GM20431 (cell line): ENCODE measurements around the gene CCDC15.

ENCODE experiments used
- in situ Hi-C: fragments of 300-500 bp; cut with MseI, MboI; formaldehyde crosslinking; loops from one replicate; pipeline ENCODE4 v1.15.0; 2020; ENCODE audit warnings: low sequenced_read_pairs; ENCODE audit not compliant: unreplicated experiment

The CCDC15 gene, protein sequence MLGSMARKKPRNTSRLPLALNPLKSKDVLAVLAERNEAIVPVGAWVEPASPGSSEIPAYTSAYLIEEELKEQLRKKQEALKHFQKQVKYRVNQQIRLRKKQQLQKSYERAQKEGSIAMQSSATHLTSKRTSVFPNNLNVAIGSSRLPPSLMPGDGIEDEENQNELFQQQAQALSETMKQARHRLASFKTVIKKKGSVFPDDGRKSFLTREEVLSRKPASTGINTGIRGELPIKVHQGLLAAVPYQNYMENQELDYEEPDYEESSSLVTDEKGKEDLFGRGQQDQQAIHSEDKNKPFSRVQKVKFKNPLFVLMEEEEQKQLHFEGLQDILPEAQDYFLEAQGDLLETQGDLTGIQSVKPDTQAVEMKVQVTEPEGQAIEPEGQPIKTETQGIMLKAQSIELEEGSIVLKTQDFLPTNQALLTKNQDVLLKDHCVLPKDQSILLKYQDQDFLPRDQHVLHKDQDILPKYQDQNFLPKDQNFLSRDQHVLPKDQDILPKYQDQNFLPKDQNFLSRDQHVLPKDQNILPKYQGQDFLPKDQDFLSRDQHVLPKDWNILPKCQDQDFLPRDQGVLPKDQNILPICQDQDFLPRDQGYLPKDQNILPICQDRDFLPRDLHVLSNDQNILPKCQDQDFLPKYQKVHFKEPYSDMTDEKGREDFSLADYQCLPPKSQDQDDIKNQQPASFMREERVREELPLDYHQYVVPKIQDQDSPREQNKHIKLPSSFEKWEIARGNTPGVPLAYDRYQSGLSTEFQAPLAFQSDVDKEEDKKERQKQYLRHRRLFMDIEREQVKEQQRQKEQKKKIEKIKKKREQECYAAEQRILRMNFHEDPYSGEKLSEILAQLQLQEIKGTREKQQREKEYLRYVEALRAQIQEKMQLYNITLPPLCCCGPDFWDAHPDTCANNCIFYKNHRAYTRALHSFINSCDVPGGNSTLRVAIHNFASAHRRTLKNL

DNA sequence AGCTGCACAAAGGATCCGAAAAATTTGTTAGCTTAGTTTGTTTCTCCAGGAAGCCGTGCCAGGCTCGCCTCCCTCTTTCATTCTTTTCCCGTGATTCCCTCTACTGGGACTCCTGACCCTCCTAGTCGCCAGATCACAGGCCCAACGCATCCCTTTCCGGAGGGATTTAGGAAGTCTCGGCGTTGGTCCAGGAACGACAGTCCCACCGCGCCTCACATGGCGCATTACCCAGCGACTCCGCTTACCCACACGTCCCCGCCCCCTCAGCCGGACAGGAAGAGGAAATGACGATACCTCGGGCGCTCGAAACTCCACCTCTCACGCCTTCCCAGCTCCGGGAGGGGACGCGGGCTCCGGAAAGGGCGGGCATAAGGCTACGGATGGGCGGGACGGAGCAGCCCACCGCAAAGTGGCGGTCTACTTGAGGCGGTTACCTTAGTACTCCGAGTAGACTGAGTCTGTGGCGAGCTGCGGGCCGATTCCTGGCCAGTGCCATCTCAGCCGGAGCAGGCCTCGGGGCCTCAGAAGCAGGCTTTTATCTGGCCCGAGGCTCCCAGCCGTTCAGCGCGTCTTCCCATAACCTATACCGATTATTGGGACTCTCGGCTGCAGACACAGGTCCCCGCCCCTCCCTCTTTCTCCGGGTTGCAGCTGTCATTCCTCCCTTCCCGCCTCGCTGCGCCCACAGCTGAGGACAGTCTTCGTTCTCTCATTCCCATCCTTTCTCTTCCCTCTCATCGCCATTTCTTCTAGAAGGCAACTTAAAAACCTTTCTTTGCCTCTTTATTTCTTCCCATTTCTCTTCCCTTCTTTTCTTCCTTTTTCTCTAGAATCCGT is at the start of gene CCDC15:
TSS of gene CCDC15 (plus strand) at position 450 of the 837 bp plus-strand sequence. CDS start 531 bp downstream, outside the sequence.
- in situ Hi-C loops: loop anchor here (10.0 to 25.0 kb wide), 2 partner anchors 191 to 383 kb away; no protein-coding TSS in a partner anchor

DNA sequence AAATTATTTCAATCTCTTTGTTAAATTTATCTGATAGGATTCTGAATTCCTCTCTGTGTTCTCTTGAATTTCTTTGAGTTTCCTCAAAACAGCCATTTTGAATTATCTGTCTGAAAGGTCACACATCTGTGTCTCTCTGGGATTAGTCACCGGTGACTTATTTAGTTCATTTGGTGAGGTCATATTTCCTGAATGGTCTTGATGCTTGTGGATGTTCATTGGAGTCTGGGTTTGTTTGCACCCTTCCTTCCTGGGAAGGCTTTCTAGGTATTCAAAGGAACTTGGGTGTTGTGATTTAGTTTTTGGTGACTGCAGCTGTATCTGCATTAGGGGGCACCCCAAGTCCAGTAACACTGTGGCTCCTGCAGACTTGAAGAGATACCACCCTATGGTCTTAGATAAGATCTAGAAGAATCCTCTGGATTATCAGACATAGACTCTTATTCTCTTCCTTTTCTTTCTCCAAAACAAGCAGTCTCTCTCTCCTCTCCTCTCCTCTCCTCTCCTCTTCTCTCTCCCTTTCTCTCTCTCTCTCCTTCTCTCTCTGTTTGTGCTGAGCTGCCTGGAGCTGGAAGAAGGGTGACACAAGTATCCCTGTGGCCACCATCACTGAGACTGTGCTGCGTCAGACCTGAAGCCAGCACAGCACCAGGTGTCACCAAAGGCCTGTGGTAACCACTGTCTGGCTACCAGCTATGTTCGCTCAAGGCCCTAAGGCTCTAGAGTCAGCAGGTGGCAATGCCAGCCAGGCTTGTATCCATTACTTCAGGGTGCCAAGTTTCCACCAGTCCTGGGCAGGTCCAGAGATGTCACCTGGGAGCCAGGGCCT is 38.2 kb upstream of the CCDC15 start:
- in situ Hi-C loops: no loop called here

DNA sequence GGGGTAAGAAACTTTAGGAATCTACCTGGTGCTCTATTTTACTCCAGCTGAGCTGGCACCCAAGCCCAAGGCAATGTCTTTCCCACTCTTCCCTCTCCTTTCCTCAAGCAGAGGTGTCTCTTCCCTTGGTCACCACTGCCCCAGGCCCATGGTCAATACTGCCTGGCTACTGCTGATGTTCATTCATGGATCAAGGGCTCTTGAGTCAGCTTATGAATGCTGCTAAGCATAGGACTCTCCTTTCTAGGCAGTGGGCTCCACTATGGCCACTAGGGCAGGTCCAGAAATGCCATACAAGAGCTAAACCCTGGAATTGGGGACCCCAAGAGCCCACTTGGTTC is 37.7 kb upstream of the CCDC15 start:
- in situ Hi-C loops: no loop called here

DNA sequence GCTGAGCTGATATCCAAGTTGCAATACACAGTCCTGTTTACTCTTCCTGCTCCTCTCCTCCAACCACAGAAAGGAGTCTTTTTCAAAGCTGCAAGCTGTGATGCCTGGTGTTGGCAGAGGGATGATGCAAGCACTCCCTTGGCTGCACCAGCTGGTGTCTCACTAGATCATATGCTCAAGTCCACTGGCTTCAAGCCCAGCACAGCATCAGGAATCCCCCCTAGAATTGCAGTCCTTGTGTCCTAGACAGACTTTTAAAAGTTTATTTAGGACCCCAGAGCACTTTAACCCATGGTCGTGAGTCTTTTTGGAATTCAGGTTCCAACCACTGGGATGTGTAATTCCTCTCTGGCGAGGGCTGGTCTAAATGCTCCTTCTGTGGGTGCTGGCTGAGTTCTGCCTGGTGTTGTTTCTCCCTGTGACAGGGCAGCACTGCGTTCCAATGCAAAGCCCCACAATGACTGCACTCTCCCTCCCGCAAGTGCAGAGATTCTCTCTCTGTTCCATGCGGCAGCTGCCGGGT is 36.8 kb upstream of the CCDC15 start:
- in situ Hi-C loops: no loop called here

DNA sequence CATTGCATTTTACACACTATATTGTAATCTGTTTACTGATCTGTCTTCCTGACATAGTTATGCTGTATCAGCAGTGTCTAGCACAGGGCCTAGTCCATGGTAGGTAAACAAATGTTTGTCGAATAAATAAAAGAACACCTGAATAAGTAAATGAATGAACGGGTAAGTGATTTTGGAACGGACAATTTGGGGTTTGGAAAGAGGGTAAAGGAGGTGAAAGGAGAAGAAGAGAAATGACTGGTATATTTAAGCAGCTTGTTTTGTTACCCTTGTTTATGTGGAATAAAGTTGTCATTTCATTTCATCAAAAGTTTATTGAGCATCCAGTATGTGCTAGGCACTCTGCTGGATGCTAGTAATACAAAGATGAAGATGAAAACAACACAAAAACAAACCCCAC is 35.1 kb upstream of the CCDC15 start, which contains the start of gene HEPN1:
TSS of gene HEPN1 (plus strand) at position 301 of the 400 bp plus-strand sequence.
- in situ Hi-C loops: no loop called here

DNA sequence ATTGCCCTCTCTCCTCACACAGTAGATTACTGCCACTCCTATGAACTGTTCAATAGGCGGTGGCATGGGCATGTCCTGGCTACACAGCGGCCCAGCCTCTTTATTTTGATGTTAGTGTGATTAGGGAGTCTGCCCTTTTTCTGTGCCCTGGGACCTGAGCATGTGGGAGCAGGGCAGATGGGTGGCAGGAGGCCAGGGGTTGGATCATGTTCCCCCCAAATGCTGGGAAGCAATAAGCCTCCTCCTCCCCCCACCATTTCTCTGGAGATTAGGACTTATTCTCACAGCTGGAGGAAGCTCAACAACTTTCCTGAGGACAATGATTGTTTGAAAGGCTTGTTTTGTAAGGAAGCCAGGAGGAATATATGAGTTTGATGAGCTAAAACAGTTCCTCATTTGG is 34.1 kb upstream of the CCDC15 start:
- in situ Hi-C loops: no loop called here

DNA sequence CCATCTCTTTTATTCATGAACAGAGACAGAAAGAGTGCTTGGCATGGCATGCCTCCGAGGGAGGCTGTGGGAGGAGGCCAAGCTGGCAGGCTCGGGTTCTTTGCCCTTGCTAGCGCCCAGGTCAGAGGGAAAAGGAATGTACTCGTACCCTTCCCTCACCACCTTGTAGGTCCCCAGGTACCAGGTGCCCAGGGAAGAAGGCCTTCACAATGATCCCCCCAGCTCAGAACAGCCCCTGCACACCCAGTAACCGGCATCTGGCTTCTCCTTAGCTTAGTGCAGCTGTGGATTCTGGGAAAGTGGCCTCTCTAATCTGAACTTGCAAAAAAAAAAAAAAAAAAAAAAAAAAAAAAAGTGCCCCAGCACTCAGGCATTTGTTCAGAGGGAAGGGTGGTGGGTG is 33.6 kb upstream of the CCDC15 start:
- in situ Hi-C loops: no loop called here

DNA sequence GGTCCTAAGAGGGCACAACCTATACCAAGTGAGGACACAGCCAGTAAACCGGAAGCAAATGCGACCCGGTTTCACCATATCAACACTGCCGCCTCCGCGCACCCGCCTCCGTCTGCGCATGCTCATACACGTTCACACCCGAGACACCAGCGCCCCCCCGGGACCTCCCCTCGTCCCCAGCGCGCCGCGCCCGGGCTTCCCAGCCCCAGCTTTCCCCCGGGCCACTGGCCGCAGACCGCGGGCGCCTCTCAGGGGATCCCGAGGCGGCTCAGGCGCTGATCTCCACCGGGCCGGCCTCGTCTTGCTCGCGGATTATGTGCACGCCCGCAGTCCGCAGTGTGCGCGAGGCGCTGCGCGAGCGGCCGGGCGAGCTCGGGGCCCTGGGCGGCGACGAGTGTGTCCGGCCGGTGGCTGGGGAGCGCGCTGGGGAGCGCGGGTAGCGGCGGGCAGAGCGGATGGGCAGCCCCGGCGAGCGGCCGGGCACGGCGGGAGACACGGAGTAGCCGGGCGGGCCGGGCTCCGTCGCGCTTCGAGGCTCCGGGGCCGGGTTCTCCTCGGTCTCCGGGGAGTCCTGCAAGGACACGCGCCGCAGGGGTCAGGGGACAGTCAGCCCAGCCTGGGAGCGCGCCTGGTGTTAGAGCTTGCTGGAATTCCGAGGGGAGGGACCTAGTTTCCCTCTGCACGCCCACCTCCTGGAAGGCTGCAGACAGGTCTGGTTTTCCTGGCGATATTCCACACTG is 33.0 kb upstream of the CCDC15 start:
- in situ Hi-C loops: no loop called here

DNA sequence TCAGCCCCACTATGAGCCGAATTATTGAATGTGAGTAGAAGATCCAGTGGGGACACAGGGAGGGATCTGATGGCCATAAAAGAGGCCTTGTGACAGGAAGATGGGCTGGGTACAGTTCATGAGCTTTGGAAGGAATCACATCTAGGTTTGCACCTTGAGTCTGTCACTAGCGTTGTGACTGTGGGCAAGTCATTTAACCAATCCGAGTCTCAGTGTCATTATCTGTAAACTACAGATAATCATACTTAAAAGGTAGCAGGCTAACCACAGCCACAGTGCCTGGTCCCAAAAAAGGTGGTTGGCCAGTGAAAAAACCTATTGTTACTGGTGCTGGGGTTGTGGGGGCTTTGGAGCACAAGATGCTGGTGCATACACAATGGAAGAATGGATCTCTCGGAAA is 31.2 kb upstream of the CCDC15 start:
- in situ Hi-C loops: no loop called here

DNA sequence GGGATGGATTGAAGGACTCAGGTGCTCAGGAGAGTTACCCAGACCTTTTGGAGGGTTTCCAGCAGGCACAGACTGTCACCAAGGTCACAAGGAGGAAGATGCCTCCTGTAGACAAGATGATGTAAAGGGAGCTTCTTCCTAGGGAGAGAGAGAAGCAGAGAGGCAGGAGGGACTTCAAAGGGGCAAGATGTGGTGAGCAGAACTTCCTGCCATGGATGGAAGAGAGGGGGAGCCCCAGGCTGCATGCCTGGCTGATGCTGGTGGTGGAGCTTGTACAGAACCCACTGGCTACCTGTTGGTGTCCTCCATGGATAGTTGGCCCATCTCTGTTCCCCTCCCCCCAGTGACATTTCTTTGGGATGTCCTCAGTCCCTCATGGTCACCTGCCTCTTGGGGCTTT is 30.7 kb upstream of the CCDC15 start:
- in situ Hi-C loops: no loop called here

DNA sequence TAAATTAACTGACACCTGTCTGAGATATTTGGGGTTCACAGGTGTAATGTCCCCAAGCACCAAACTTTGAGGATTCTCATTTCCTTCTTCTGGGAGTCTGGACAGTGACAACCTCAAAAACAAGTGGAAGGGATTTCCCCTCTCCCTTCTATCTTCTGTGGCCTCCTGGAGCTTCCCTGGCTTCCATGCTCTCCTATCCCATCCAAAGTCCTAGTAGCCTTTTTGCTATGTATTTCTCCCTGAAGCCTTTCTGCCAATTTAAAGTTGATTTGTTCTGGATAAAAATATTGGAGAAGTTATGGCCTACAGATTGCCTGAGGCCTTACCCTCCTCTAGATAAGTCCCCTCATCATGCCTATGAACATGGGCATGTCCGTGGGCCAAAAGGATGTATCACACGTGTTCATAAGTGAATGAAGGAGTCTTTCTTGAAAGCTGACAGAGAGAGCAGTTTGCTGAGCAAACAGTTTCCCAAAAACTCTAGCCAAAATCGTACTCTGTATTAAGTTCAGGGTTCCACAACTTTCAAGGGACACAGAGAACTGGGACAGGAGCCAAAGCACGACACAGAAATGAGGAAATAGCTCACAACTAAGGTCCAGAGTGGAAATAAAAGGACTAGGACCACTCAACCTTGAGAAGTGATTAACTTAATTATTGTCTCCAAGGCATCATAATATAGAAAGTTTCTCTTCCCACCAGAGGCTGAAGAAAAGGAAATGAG is 24.9 kb upstream of the CCDC15 start:
- in situ Hi-C loops: no loop called here

DNA sequence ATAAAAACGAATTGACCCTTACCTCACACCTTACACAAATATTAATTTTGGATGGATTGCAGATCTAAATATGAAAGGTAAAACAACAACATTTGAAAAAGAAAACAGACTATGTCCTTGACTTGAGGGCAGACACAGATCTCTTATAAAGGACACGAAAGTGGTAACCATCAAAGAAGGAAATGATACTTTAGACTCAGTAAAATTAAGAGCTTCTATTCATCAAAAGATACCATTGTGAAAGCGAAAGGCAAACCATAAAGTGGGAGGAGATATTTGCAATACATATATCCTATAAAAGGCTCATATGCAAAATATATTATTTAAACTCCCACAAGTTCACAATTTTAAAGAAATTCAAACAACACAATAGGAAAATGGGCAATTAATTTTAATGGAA is 23.2 kb upstream of the CCDC15 start:
- in situ Hi-C loops: no loop called here

DNA sequence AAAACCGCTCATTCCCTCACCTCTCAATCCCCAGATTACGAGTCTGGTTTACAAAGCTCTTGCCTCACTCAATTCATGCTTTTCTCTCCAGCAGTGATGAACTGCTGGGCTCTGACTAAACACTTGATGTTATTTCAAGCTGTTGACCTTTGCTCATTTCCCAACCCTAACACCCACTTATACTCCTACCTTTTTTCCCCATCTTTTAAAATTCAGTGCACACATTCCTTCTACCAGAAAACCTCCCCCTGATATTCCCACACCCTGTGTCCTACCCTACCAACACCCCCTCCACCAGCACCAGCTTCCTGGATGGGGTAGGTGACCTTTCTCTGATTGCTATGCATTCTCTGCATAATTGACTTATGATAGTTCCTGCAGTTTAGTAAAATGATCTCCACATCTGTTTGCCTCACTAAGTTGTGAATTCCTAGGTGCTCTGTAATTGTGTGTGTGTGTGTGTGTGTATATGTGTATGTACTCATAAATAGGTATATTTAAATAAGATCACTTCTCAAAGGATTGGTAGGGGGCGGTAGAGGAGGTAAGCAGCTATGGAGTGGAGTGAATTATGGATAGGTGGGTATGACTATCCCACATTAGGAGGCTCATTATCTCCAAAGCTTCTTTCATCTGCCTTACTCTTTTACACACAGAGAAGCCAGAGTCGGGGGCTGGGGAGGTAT is 19.0 kb upstream of the CCDC15 start:
- in situ Hi-C loops: no loop called here

DNA sequence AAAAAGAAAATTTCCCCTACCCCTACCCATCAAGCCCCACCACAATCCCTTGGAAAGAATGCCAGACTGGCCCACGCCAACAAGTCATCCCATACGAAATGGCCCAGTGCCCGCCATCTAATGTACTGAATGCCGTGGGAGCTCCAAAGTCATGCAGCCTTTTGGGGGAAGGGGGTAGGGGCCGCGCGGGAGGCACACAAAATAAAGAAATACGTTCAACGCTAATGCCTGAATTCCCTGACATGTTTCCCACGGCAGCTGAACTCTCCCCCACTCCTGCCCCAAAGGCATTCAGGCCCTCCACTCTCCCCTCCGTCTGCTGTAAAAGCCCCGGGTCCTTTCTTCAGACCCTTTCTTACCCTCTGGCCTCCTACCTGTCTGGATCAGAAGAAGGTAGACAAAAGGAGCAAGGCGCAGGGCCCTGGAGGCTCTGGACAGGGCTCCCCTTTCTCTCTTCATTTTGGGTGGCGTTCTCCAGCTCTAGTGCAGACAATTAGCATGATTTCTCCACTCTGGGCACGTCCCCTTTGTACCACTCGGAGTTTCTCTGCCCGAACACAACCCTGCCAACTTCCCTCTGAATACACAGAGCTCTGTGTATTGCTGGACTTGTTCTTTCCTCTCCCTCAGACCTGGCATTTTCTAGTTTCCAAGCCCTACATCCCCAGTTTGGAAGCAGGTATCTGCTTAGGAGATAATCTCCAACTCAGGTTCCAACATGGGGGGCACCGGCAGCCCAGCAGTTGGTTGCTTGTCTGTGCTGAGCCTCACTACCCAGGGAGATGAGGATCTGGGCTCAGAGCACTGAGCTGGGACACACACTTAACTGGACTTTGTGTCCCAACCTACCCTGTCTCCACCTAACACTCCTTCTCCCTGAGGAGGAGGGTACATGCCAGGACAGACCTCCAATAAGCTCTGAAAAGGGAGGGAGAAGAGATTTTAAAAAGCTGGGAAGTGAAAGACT is 18.2 kb upstream of the CCDC15 start, which contains the start of gene HEPACAM:
TSS of gene HEPACAM (minus strand) at position 500 of the 967 bp plus-strand sequence. CDS start at position 459, 41 bp downstream.
- in situ Hi-C loops: no loop called here

DNA sequence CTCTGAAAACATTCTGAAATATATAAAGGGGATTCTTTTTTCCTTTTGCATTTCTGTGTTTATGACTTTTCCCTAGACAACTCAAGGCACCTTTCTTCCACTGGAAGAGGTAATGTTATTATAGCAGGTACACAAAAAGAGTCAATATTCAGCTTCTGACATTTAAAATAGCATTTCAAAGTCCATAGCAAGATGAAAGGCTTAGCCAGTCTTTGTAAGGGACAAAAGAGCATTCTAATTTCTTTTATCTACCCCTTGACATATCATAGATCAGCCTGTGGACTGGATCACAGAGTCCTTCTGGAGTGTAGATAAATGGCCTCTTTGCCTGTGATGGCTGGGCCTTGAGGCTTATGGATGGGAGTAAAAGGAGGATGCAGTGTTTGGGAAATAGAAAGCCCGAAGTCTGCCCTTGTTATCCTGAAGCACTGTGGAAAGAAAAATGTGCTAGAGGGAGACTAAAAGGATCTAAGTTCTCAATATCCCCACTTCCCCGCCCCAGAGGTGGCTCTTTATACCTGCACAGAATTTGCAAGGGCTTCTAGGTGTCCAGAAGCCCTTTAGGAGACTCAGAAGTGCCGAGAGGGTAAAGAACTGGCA is 16.6 kb upstream of the CCDC15 start:
- in situ Hi-C loops: no loop called here
